B cell (primary cell): Measurements from ENCODE around the gene SETBP1. TPM values are rescaled to one million over a fixed set of nuclear protein-coding genes. Genes with fewer than 3 reads are reported as not detected.

Experiments used
- ATAC-seq: fragments of 200-7000 bp; cut with Tn5 transposase; one replicate; pipeline ENCODE4 v1.10.0; 2021; ENCODE audit warnings: low read depth, mild to moderate bottlenecking, moderate number of reproducible peaks, moderate library complexity
- CTCF ChIA-PET: fragments of 350-600 bp; sonication (Branson Sonifier 250); formaldehyde crosslinking; loops from one replicate; lab custom pipeline; 2021; ENCODE audit warnings: antibody characterized with exemption, inconsistent platforms; lab: Charles Lee
- POLR2A ChIA-PET: fragments of 350-600 bp; sonication (Branson Sonifier 250); formaldehyde crosslinking; loops from one replicate; lab custom pipeline; 2021; ENCODE audit warnings: antibody characterized with exemption; lab: Charles Lee
- DNase-seq: peaks from one replicate; pipeline ENCODE4 v3.0.0; 2013
- H2AFZ ChIP-seq: 2 replicates; pipeline ENCODE4 v1.6.1; 2012; ENCODE audit warnings: mild to moderate bottlenecking, low read depth, low read length; ENCODE audit not compliant: insufficient read depth, poor library complexity, severe bottlenecking
- H3K27ac ChIP-seq, 2 donors: 1 replicate in 1 of 2; 2 replicates in 1 of 2; pipeline ENCODE4 v1.5.1; 2012 to 2013; ENCODE audit warnings: low read length in 2 of 2, mild to moderate bottlenecking in 2 of 2, moderate library complexity in 1 of 2
- H3K27me3 ChIP-seq, 4 experiments: fragments of 200-600 bp in 1 of 4; sonication (generic) in 1 of 4; replicated peaks in 1 of 4; 1 replicate in 2 of 4; 2 replicates in 2 of 4; pipeline versions ENCODE4 v1.6.1 to v1.7.0; 2013 to 2016; ENCODE audit warnings: low read length in 3 of 4, mild to moderate bottlenecking in 2 of 4, mixed read lengths in 1 of 4, moderate library complexity in 1 of 4; ENCODE audit not compliant: insufficient read depth in 4 of 4, control insufficient read depth in 3 of 4; ENCODE audit errors: control extremely low read depth in 1 of 4
- H3K36me3 ChIP-seq, 2 experiments: replicated peaks in 1 of 2; 1 replicate in 1 of 2; 2 replicates in 1 of 2; pipeline versions ENCODE4 v1.6.1 to v1.7.1; 2013; ENCODE audit warnings: low read length in 1 of 2; ENCODE audit not compliant: insufficient read depth in 2 of 2, control insufficient read depth in 1 of 2; ENCODE audit errors: control extremely low read depth in 1 of 2, extremely low read depth in 1 of 2
- H3K4me1 ChIP-seq, 2 donors: fragments of 200-600 bp in 1 of 2; sonication (generic) in 1 of 2; 1 replicate in 1 of 2; 2 replicates in 1 of 2; pipeline versions ENCODE4 v1.5.1 to v1.6.1; 2013 to 2017; ENCODE audit warnings: low read length in 2 of 2; ENCODE audit not compliant: control insufficient read depth in 2 of 2, insufficient read depth in 2 of 2
- H3K4me2 ChIP-seq: replicated peaks from 2 replicates; pipeline ENCODE3; 2012; ENCODE audit warnings: mild to moderate bottlenecking, low read depth, low read length; ENCODE audit not compliant: poor library complexity, severe bottlenecking
- H3K4me3 ChIP-seq, 5 experiments: fragments of 200-600 bp in 1 of 5; sonication (generic) in 1 of 5; 1 replicate in 3 of 5; 2 replicates in 2 of 5; pipeline versions ENCODE4 v1.5.1 to v1.7.0; 2011 to 2016; ENCODE audit warnings: low read length in 4 of 5, mild to moderate bottlenecking in 4 of 5, low read depth in 2 of 5, control low read depth in 1 of 5, moderate library complexity in 1 of 5; ENCODE audit not compliant: insufficient read depth in 1 of 5; ENCODE audit errors: control extremely low read depth in 1 of 5, extremely low read depth in 1 of 5
- H3K79me2 ChIP-seq: fragments of 200-600 bp; sonication (generic); one replicate; pipeline ENCODE4 v1.6.0; 2016; ENCODE audit warnings: low read length; ENCODE audit not compliant: control insufficient read depth, insufficient read depth
- H3K9ac ChIP-seq: fragments of 200-600 bp; sonication (generic); 2 replicates; pipeline ENCODE4 v1.6.1; 2017; ENCODE audit warnings: mild to moderate bottlenecking, low read length, moderate library complexity
- H3K9me3 ChIP-seq, 3 donors: one replicate each; pipeline versions ENCODE4 v1.6.1 to v1.7.1; 2013; ENCODE audit warnings: low read length in 2 of 3; ENCODE audit not compliant: control insufficient read depth in 2 of 3, insufficient read depth in 1 of 3; ENCODE audit errors: control extremely low read depth in 1 of 3
- H4K20me1 ChIP-seq: 2 replicates; pipeline ENCODE4 v1.6.0; 2012; ENCODE audit warnings: mild to moderate bottlenecking, low read length; ENCODE audit not compliant: insufficient read depth, control insufficient read depth, poor library complexity, severe bottlenecking
- H3K27ac Mint-ChIP-seq: one replicate; pipeline ENCODE4 v1.8.0; 2021; ENCODE audit warnings: mixed read lengths
- H3K27me3 Mint-ChIP-seq: one replicate; pipeline ENCODE4 v1.8.0; 2021; ENCODE audit warnings: mixed read lengths
- H3K4me1 Mint-ChIP-seq: one replicate; pipeline ENCODE4 v1.8.0; 2021; ENCODE audit warnings: mixed read lengths
- H3K4me3 Mint-ChIP-seq: one replicate; pipeline ENCODE4 v1.8.0; 2021; ENCODE audit warnings: mixed read lengths
- H3K9me3 Mint-ChIP-seq: one replicate; pipeline ENCODE4 v1.8.0; 2022; ENCODE audit warnings: mixed read lengths; ENCODE audit not compliant: insufficient read depth
- CTCF ChIP-seq: fragments of 200-600 bp; IDR thresholded peaks from one replicate; pipeline ENCODE4 v1.8.0; 2022; ENCODE audit warnings: antibody characterized with exemption, mild to moderate bottlenecking
- EZH2 ChIP-seq: IDR thresholded peaks from 2 replicates; pipeline ENCODE4 v1.6.1; 2012; ENCODE audit warnings: borderline replicate concordance, low read depth, mild to moderate bottlenecking, moderate library complexity, low read length; ENCODE audit not compliant: insufficient read depth, poor library complexity, severe bottlenecking
- WGBS: methylation state at CpG from one replicate; pipeline ENCODE4 v1.1.5; 2013; ENCODE audit warnings: missing lambda C conversion rate; ENCODE audit not compliant: insufficient coverage; 5-methylcytosine and 5-hydroxymethylcytosine counted together
- intact Hi-C: fragments of 100-400 bp; cut with micrococcal nuclease; formaldehyde crosslinking; loops from one replicate; pipeline ENCODE4 v1.10.0; 2022
- polyA plus RNA-seq: library from polyadenylated mRNA; depleted of rRNA; stranded (reverse); fragments of >200 nt; gene quantifications from 2 replicates; pipeline ENCODE4 v1.2.3, GENCODE V29; 2012
- total RNA-seq, 2 donors: library from RNA; stranded (reverse); fragments of 120-200 nt in 1 of 2; gene quantifications; 1 replicate in 1 of 2; 2 replicates in 1 of 2; pipeline versions ENCODE4 v1.2.3 to v1.2.4, GENCODE V29; 2013 to 2022

SETBP1 gene
- total and polyA plus RNA-seq, 2 donors (not counting 1 experiment from before 2014, with no cell fraction given) = 15.1 to 129 TPM

DNA sequence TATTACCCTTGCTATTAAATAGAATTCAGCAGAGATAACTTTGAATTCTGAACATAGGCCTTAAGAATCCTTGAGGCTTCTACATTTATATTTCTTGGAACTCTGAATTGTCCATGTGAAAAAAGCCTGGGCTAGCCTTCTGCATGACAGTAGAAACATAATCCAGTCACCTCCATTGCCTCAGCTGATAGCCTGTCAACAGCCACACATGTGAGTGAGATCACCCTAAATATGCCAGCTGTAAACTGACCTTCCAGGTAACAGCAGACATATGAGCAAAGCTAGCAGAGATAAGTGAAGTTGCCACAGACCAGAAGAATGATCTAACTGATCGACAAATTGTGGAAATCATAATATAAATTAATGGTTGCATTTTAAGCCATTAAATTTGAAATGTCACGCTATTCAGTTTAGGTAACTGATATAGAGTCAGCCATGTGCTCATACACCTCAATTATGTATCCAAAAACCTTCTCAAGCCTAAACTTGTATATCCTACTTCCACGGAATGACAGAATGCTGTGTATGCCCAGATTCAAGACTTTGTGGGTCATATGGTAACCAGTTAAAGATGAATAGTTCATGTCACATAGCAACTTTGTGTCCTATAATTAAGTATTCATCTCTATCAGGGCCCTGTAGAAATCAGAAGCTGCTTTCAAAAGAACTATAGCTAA, 48.1 kb upstream of the SETBP1 start:
- no peak overlapping the region for H2AFZ ChIP-seq
- H3K27ac ChIP-seq = no peak overlapping the region
- H3K9ac ChIP-seq = no peak overlapping the region
- TF ChIP-seq EZH2 = no peak
- no peak for TF ChIP-seq CTCF
- ATAC-seq (no peak), DNase-seq (no peak)
- intact Hi-C loops = no loop called here
- H3K4me3 ChIP-seq = no peak overlapping the region
- ChIA-PET CTCF (no interaction called here), POLR2A (no interaction called here)
- Mint-ChIP-seq H3K27ac (no peak overlapping the region), H3K9me3 (no peaks in the 10 kb centered on the region), H3K4me3 (no peak overlapping the region), H3K4me1 (peaks cover 16% of the 10 kb centered on the region), H3K27me3 (no peaks in the 10 kb centered on the region)
- no peaks in the 10 kb centered on the region for H3K36me3 ChIP-seq
- H4K20me1 ChIP-seq = no peaks in the 10 kb centered on the region
- WGBS = no CpG with 5 or more reads among the region's 3 CpGs
- peaks cover 8% of the 10 kb centered on the region in 2 donors for H3K4me1 ChIP-seq
- no peaks in the 10 kb centered on the region for H3K9me3 ChIP-seq
- no peaks in the 10 kb centered on the region for H3K79me2 ChIP-seq
- no peaks in the 10 kb centered on the region for H3K27me3 ChIP-seq
- H3K4me2 ChIP-seq = no peak overlapping the region

GRCh38 chr18:44635546-44635945, 45.1 kb upstream of the SETBP1 start:
- Histone ChIP-seq H3K27me3 (no peaks in the 10 kb centered on the region), H4K20me1 (no peaks in the 10 kb centered on the region), H2AFZ (no peak overlapping the region), H3K9me3 (no peaks in the 10 kb centered on the region), H3K4me3 (no peak overlapping the region), H3K36me3 (no peaks in the 10 kb centered on the region), H3K79me2 (no peaks in the 10 kb centered on the region), H3K4me2 (no peak overlapping the region), H3K4me1 (peaks cover 8% of the 10 kb centered on the region in 2 donors), H3K9ac (no peak overlapping the region), H3K27ac (no peak overlapping the region)
- H3K27ac Mint-ChIP-seq = no peak overlapping the region
- ATAC-seq (no peak), DNase-seq (no peak)
- ChIA-PET CTCF (no interaction called here), POLR2A (no interaction called here)
- H3K9me3 Mint-ChIP-seq = no peaks in the 10 kb centered on the region
- peaks cover 12% of the 10 kb centered on the region for H3K4me1 Mint-ChIP-seq
- H3K4me3 Mint-ChIP-seq = no peak overlapping the region
- intact Hi-C loops = no loop called here
- H3K27me3 Mint-ChIP-seq = no peaks in the 10 kb centered on the region
- TF ChIP-seq CTCF (no peak), EZH2 (no peak)
- WGBS = 100% methylated on average over 1 of the region's 3 CpGs
